Neural cell (in vitro differentiated cells): ENCODE measurements around the gene CXCL17. TPM values are rescaled to one million over a fixed set of nuclear protein-coding genes. Genes with fewer than 3 reads are reported as not detected.

Experiments
- H2AFZ ChIP-seq: fragments of 200-600, 300-800 bp; sonication (generic), shearing (Covaris generic); 2 replicates; pipeline ENCODE4 v1.6.0; 2014; ENCODE audit warnings: low read depth, mild to moderate bottlenecking, antibody characterized with exemption, low read length, moderate library complexity
- H3F3A ChIP-seq: fragments of 200-600 bp; shearing (Covaris generic); 2 replicates; pipeline ENCODE4 v1.6.1; 2016; ENCODE audit warnings: mild to moderate bottlenecking, moderate library complexity, mixed read lengths, antibody characterized with exemption, low read length; ENCODE audit not compliant: insufficient read depth, poor library complexity, severe bottlenecking
- H3K27ac ChIP-seq: fragments of 200-600, 300-800 bp; sonication (generic), shearing (Covaris generic); 2 replicates; pipeline ENCODE4 v1.5.1; 2014; ENCODE audit warnings: mild to moderate bottlenecking, low read length, moderate library complexity
- H3K27me3 ChIP-seq: fragments of 300-800, 200-600 bp; sonication (generic), shearing (Covaris generic); 2 replicates; pipeline ENCODE4 v1.6.0; 2014; ENCODE audit warnings: mild to moderate bottlenecking, low read depth, low read length, moderate library complexity; ENCODE audit not compliant: insufficient read depth
- H3K36me3 ChIP-seq: fragments of 300-800, 200-600 bp; sonication (generic), shearing (Covaris generic); 2 replicates; pipeline ENCODE4 v1.5.1; 2014; ENCODE audit warnings: mild to moderate bottlenecking, antibody characterized with exemption, low read length, moderate library complexity; ENCODE audit not compliant: insufficient read depth
- H3K4me2 ChIP-seq: fragments of 300-800, 200-600 bp; sonication (generic), shearing (Covaris generic); 2 replicates; pipeline ENCODE4 v1.6.0; 2014; ENCODE audit warnings: mild to moderate bottlenecking, low read length
- H3K4me3 ChIP-seq: fragments of 300-800, 200-600 bp; sonication (generic), shearing (Covaris generic); 2 replicates; pipeline ENCODE4 v1.5.1; 2014; ENCODE audit warnings: mild to moderate bottlenecking, low read length, moderate library complexity
- H3K79me2 ChIP-seq: fragments of 200-600 bp; shearing (Covaris generic); replicated peaks from 2 replicates; pipeline ENCODE4 v1.6.0; 2014; ENCODE audit warnings: mild to moderate bottlenecking, low read length, moderate library complexity; ENCODE audit not compliant: insufficient read depth
- H3K9ac ChIP-seq: fragments of 300-800, 200-600 bp; sonication (generic), shearing (Covaris generic); 2 replicates; pipeline ENCODE4 v1.6.1; 2016; ENCODE audit warnings: mild to moderate bottlenecking, low read length, mixed read lengths
- H3K9me2 ChIP-seq: fragments of 200-600 bp; shearing (Covaris generic); 2 replicates; pipeline ENCODE4 v1.6.1; 2016; ENCODE audit warnings: mild to moderate bottlenecking, low read length, mixed read lengths; ENCODE audit not compliant: insufficient read depth
- H3K9me3 ChIP-seq: fragments of 200-600, 300-800 bp; sonication (generic), shearing (Covaris generic); 2 replicates; pipeline ENCODE4 v1.6.1; 2016; ENCODE audit warnings: mild to moderate bottlenecking, mixed run types, low read length, moderate library complexity, mixed read lengths
- H4K20me1 ChIP-seq: fragments of 200-600 bp; shearing (Covaris generic); 2 replicates; pipeline ENCODE4 v1.6.1; 2016; ENCODE audit warnings: mild to moderate bottlenecking, mixed run types; ENCODE audit not compliant: insufficient read depth
- CTCF ChIP-seq: fragments of 450-650 bp; IDR thresholded peaks from 2 replicates; pipeline ENCODE4 v1.5.1; 2014; ENCODE audit warnings: antibody characterized with exemption, mild to moderate bottlenecking, moderate library complexity; ENCODE audit not compliant: poor library complexity, severe bottlenecking
- EP300 ChIP-seq: fragments of 450-650 bp; conservative IDR thresholded peaks from 2 replicates; pipeline ENCODE4 v1.6.1; 2014; ENCODE audit warnings: antibody characterized with exemption, mild to moderate bottlenecking, moderate library complexity; ENCODE audit not compliant: poor library complexity, severe bottlenecking
- EZH2 ChIP-seq: fragments of 200-600, 300-800 bp; shearing (Covaris generic), sonication (generic); IDR thresholded peaks from 2 replicates; pipeline ENCODE4 v1.6.1; 2014; ENCODE audit warnings: antibody characterized with exemption, low read length, borderline replicate concordance, mild to moderate bottlenecking; ENCODE audit not compliant: insufficient read depth, poor library complexity, severe bottlenecking
- MXI1 ChIP-seq: fragments of 450-650 bp; conservative IDR thresholded peaks from 2 replicates; pipeline ENCODE4 v1.6.1; 2014; ENCODE audit warnings: antibody characterized with exemption, mild to moderate bottlenecking; ENCODE audit not compliant: poor library complexity, severe bottlenecking
- POLR2AphosphoS5 ChIP-seq: IDR thresholded peaks from 2 replicates; pipeline ENCODE4 v1.6.1; 2012
- RAD21 ChIP-seq: fragments of 450-650 bp; conservative IDR thresholded peaks from 2 replicates; pipeline ENCODE4 v1.6.1; 2014; ENCODE audit warnings: antibody characterized with exemption, mild to moderate bottlenecking, moderate library complexity
- REST ChIP-seq: IDR thresholded peaks from 2 replicates; pipeline ENCODE4 v1.6.1; 2012; ENCODE audit warnings: borderline replicate concordance
- SMC3 ChIP-seq: fragments of 450-650 bp; conservative IDR thresholded peaks from 2 replicates; pipeline ENCODE4 v1.6.1; 2014; ENCODE audit warnings: antibody characterized with exemption, mild to moderate bottlenecking, moderate library complexity; ENCODE audit not compliant: poor library complexity
- TAF1 ChIP-seq: IDR thresholded peaks from 2 replicates; pipeline ENCODE4 v1.6.1; 2012; ENCODE audit warnings: low read depth
- polyA plus RNA-seq: library from polyadenylated mRNA; depleted of rRNA; stranded (reverse); fragments of >200 nt; gene quantifications from 2 replicates; pipeline ENCODE4 v1.2.3, GENCODE V29; 2014

CXCL17 gene
- polyA plus RNA-seq, 1 donor from 2014 or later = not detected

GRCh38 chr19:42466521-42467182 is 23.9 kb upstream of the CXCL17 start:
- no peak for TF ChIP-seq SMC3
- TF ChIP-seq CTCF = no peak
- no peak for TF ChIP-seq RAD21
- H2AFZ ChIP-seq = no peak overlapping the region
- H3K79me2 ChIP-seq = no peaks in the 10 kb centered on the region
- H4K20me1 ChIP-seq = no peaks in the 10 kb centered on the region
- no peaks in the 10 kb centered on the region for H3K27me3 ChIP-seq
- H3K9me2 ChIP-seq = no peaks in the 10 kb centered on the region
- H3K36me3 ChIP-seq = no peaks in the 10 kb centered on the region
- H3K9me3 ChIP-seq = no peaks in the 10 kb centered on the region
- H3K4me2 ChIP-seq = no peak overlapping the region
- H3F3A ChIP-seq = no peaks in the 10 kb centered on the region
- H3K4me3 ChIP-seq = no peak overlapping the region
- no peak overlapping the region for H3K27ac ChIP-seq
- no peak overlapping the region for H3K9ac ChIP-seq

- Histone ChIP-seq H2AFZ (no peak overlapping the region), H3K9me3 (no peaks in the 10 kb centered on the region), H3K36me3 (no peaks in the 10 kb centered on the region), H3K79me2 (no peaks in the 10 kb centered on the region), H4K20me1 (no peaks in the 10 kb centered on the region), H3F3A (no peaks in the 10 kb centered on the region), H3K4me2 (no peak overlapping the region), H3K27ac (no peak overlapping the region), H3K4me3 (no peak overlapping the region), H3K9ac (no peak overlapping the region), H3K27me3 (no peaks in the 10 kb centered on the region), H3K9me2 (no peaks in the 10 kb centered on the region)
- TF ChIP-seq SMC3 (no peak), REST (no peak), TAF1 (no peak), POLR2AphosphoS5 (no peak), EZH2 (no peak), RAD21 (no peak), CTCF (no peak), EP300 (no peak), MXI1 (no peak)
Measured at GRCh38 chr19:42465827-42466280, 23.1 kb upstream of the CXCL17 start.
